Measurements from ENCODE around the gene CDH4.

The CDH4 gene

GRCh38 chr20:61461461-61461860 is 209.4 kb downstream of the CDH4 start:
- H3K36me3 ChIP-seq, result no peaks in the 10 kb centered on the region
- TF ChIP-seq CTCF (IDR thresholded peaks at IDR 0.05), result no peak
- H3K27ac ChIP-seq, result no peak overlapping the region
- no peaks in the 10 kb centered on the region for H3K27me3 ChIP-seq
- H3K4me1 ChIP-seq (ENCODE audit: control insufficient read depth in 1 of 2, insufficient read depth in 1 of 2, low read depth in 1 of 2, low read length in 1 of 2), result no peaks in the 10 kb centered on the region
- no peaks in the 10 kb centered on the region for H3K9me3 ChIP-seq
- no peak overlapping the region for H3K4me3 ChIP-seq (ENCODE audit: low read depth in 1 of 2, low read length in 1 of 2)

GRCh38 chr20:61464307-61465303 is 212.5 kb downstream of the CDH4 start:
- Histone ChIP-seq H3K4me3 (ENCODE audit: low read depth in 1 of 2, low read length in 1 of 2) (no peak overlapping the region), H3K36me3 (no peaks in the 10 kb centered on the region), H3K27ac (no peak overlapping the region), H3K27me3 (no peaks in the 10 kb centered on the region), H3K4me1 (ENCODE audit: control insufficient read depth in 1 of 2, insufficient read depth in 1 of 2, low read depth in 1 of 2, low read length in 1 of 2) (no peaks in the 10 kb centered on the region), H3K9me3 (no peaks in the 10 kb centered on the region)
- no peak for TF ChIP-seq CTCF (IDR thresholded peaks at IDR 0.05)

- Histone ChIP-seq H3K36me3 (no peaks in the 10 kb centered on the region), H3K4me1 (ENCODE audit: control insufficient read depth in 1 of 2, insufficient read depth in 1 of 2, low read depth in 1 of 2, low read length in 1 of 2) (no peaks in the 10 kb centered on the region), H3K27ac (no peak overlapping the region), H3K4me3 (ENCODE audit: low read depth in 1 of 2, low read length in 1 of 2) (no peak overlapping the region), H3K27me3 (no peaks in the 10 kb centered on the region), H3K9me3 (no peaks in the 10 kb centered on the region)
- TF ChIP-seq CTCF (IDR thresholded peaks at IDR 0.05), result no peak
These were observed 223.7 kb downstream of the CDH4 start for GRCh38 chr20:61475729-61476128.

- Histone ChIP-seq H3K9me3 (no peaks in the 10 kb centered on the region), H3K27ac (no peak overlapping the region), H3K4me1 (ENCODE audit: control insufficient read depth in 1 of 2, insufficient read depth in 1 of 2, low read depth in 1 of 2, low read length in 1 of 2) (no peaks in the 10 kb centered on the region), H3K4me3 (ENCODE audit: low read depth in 1 of 2, low read length in 1 of 2) (no peak overlapping the region), H3K36me3 (no peaks in the 10 kb centered on the region), H3K27me3 (no peaks in the 10 kb centered on the region)
- no peak for TF ChIP-seq CTCF (IDR thresholded peaks at IDR 0.05)
These were observed 224.9 kb downstream of the CDH4 start for GRCh38 chr20:61476956-61477355.

- TF ChIP-seq CTCF (IDR thresholded peaks at IDR 0.05), result no peak
- Histone ChIP-seq H3K4me3 (ENCODE audit: low read depth in 1 of 2, low read length in 1 of 2) (no peak overlapping the region), H3K9me3 (no peaks in the 10 kb centered on the region), H3K36me3 (no peaks in the 10 kb centered on the region), H3K27me3 (no peaks in the 10 kb centered on the region), H3K4me1 (ENCODE audit: control insufficient read depth in 1 of 2, insufficient read depth in 1 of 2, low read depth in 1 of 2, low read length in 1 of 2) (no peaks in the 10 kb centered on the region), H3K27ac (no peak overlapping the region)
These were observed 225.4 kb downstream of the CDH4 start for GRCh38 chr20:61477451-61477861.
